Articular chondrocyte of knee joint (primary cell): ENCODE results near the gene PDE6A. TPM values are rescaled to one million over a fixed set of nuclear protein-coding genes. Genes with fewer than 3 reads are reported as not detected.

ENCODE experiments used
- small RNA-seq: library from RNA; depleted of rRNA; stranded (forward); fragments of <200 nt; gene quantifications from one replicate; pipeline ENCODE3, GENCODE V24; 2012
- total RNA-seq: library from RNA; depleted of rRNA; stranded (reverse); fragments of >200 nt; gene quantifications from 2 replicates; pipeline ENCODE4 v1.2.3, GENCODE V29; 2012

The PDE6A gene
- total RNA-seq = not detected in 2 replicates

GRCh38 chr5:149944666-149945065, at the start of gene PDE6A:
TSS of gene PDE6A (minus strand) at chr5:149944793. CDS start at chr5:149944673, 120 bp downstream.

GRCh38 chr5:149960272-149961185, 15.9 kb upstream of the PDE6A start, which contains the start of gene SLC26A2:
TSS of gene SLC26A2 (plus strand) at chr5:149960758. CDS start at chr5:149977653, 16,895 bp downstream.

Small RNA genes within 50 kb of the gene (small RNA-seq; reads per million reads assigned to genes)
- not detected for gene RF00019

Other genes with a start within 250 kb of the PDE6A start
- gene PPARGC1B, start 214.5 kb downstream of the PDE6A start, total RNA-seq = 0.39 and 0.43 TPM in 2 replicates
- 16.5 and 21.0 TPM in 2 replicates for gene SLC26A2, start 16.0 kb upstream of the PDE6A start, total RNA-seq
- 6.7 and 7.8 TPM in 2 replicates for gene TIGD6, start 55.9 kb upstream of the PDE6A start, total RNA-seq
- gene HMGXB3, start 55.9 kb upstream of the PDE6A start, total RNA-seq = 32.0 and 38.5 TPM in 2 replicates
- gene CSF1R, start 141.8 kb upstream of the PDE6A start, total RNA-seq = not detected in 2 replicates
- 111 and 137 TPM in 2 replicates for gene PDGFRB, start 211.1 kb upstream of the PDE6A start, total RNA-seq
- 0.22 TPM in 1 of 2 replicates, not detected in the other for gene CDX1, start 222.0 kb upstream of the PDE6A start, total RNA-seq
- gene SLC6A7, start 245.3 kb upstream of the PDE6A start, total RNA-seq = not detected in 2 replicates